GM10847 (cell line): ENCODE results near the gene MYH10.

ENCODE experiments used
- POLR2A ChIP-seq: IDR thresholded peaks from 2 replicates; pipeline ENCODE4 v1.6.1; 2011; ENCODE audit not compliant: insufficient read length; ENCODE audit errors: extremely low read depth

Gene MYH10

DNA sequence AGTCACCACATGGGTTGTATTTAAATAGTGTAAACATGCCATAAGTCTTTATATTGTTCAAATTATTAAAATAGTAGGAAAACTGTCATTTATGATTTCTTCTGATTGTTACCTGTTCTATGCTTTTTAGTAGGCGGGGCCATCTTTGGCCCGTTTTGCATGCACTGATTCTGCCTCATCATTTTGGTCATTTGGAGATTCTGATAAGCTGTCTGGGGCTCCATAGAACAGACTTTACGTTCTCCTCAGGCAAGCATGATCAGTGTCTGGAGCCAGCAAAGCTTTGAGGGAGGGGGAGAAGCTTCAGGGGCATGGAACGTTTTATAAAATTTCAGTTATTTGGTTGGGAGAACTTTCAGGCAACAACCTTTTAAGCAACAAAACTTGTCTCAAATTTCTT lies 186.0 kb downstream of the MYH10 start:
- no peak for TF ChIP-seq POLR2A

DNA sequence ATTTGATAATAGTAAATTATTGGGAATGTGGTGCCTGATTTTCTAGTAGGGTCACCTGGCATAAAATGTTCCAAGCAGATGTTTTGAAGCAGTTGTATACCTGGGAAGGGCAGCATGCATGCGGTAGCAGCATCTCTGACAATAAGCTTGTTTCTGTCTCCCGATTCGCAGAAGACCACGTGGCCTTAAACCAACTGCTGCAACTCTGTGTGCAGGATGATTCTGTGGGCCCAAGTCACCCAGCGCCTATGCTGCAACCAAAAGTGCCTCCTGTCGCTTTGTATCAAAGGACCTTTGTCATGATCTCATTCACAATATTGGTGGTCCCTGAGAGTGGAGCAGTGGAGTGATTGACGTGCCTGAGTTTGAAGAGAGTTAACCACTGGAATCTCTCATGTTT lies 186.8 kb downstream of the MYH10 start:
- no peak for TF ChIP-seq POLR2A

DNA sequence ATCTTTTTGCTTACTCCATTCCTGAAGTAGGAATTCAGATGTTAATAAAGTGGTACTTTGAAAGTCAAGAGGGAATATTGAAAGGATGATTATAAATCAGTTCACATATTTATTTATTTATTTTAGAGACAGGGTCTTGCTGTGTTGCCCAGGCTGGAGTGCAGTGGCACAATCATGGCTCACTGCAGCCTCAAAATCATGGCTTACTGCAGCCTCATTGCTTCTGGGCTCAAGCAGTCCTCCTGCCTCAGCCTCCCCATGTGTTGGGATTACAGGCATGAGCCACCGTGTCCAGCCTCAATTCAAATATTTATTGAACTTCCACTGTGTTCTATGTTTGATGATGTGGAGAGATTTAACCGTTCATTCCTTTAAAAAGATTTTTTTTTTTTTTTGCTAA lies 188.2 kb downstream of the MYH10 start:
- TF ChIP-seq POLR2A, result no peak

DNA sequence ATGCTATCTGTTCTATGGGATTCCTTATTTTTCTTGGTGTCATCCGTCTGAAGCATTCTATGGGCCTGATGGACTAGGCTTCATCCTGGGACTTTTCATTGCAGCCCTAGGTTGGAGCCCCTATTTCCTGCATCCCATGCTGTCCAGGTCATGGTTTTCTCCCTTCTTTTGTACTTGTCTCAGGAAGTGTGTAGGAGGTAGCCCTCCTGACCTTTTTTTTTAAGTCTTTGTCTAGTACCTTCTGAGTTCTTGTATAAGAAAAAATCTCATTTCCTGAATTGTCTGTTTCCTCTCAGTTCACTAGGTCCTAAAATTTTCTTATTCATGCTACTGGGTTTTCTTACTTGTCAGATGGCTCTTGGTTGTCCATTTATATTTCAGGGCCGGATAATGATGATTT lies 188.8 kb downstream of the MYH10 start:
- TF ChIP-seq POLR2A, result no peak

DNA sequence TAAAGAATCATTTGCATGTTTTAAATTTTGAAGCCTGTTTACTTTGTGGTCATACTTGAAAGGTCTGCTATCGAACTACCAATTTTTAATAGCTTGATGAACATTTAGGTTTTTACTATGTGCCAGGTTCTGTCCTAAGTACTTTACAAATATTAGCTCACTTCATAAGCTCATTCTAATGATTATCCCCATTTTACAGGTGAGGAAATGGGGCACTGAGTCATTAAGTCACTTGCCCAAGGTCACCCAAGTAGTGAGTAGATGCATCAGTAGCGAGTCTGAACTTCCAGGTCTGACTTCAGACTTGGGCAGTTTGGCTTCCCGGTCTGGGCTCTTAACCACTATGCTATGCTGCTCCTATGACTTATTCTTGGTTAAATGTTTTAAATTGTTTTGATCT lies 190.8 kb downstream of the MYH10 start:
- TF ChIP-seq POLR2A, result no peak

DNA sequence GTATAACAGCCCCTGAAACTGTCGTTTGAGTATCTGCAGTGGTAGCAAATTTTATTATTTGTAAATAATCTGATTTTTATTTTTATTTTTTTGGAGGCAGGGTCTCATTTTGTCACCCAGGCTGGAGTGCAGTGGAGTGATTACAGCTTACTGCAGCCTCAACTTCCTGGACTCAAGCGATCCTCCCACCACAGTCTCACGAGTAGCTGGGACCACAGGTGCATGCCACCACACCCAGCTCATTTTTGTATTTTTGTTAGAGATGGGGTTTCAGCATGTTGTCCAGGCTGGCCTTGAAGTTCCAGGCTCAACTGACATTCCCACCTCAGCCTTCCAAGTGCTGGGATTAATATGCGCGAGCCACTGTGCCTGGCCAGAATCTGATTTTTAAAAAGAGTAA lies 192.1 kb downstream of the MYH10 start:
- TF ChIP-seq POLR2A, result no peak

DNA sequence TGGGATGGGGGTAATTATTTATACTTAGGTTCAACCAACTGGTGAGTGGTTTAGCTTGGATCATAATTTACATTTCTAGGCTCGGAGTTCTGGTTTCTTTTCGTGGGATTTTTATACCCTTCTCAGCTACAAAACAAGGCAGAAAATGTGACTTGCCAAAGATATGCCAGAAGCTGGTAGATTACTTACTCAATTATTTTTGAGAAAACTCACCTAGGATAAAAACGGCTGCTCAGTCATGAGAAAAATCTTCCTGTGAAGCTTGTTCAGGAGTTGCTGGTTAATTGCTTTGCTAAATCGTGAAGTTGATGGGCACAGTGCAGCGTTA lies 193.7 kb downstream of the MYH10 start:
- TF ChIP-seq POLR2A, result no peak

DNA sequence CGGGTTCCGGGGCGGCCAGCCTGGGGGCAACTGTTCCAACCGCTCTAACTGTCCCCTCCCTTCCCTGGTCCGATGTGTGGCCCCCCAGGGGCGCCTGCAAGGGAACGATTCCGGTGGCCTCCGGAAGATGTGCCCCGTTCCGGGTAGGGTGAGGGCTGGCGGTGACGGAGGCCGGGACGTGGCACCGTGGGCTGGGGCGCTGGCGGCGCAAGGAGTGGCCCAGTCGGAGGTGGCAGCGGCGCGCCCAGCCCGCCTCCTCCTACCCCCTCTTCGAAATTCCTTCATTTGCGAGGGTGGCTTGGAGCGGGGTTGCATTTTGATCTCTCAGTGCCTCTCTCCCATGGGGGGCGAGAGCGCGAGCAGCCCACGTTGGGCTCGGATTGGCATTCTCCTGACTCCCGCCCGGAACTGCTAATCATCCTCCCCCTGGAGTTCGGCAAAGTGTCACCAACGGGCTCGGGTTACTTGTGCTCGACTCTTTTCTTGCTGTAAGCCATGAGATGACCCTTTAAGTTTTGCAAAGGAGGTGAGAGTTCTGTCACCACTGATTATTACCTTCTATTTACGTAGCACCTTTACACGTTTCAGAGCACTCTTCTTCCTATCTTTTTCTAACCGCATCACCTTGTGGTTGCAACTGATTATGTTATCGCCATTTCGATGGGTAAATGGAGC lies 194.2 kb downstream of the MYH10 start:
- TF ChIP-seq POLR2A, result no peak

DNA sequence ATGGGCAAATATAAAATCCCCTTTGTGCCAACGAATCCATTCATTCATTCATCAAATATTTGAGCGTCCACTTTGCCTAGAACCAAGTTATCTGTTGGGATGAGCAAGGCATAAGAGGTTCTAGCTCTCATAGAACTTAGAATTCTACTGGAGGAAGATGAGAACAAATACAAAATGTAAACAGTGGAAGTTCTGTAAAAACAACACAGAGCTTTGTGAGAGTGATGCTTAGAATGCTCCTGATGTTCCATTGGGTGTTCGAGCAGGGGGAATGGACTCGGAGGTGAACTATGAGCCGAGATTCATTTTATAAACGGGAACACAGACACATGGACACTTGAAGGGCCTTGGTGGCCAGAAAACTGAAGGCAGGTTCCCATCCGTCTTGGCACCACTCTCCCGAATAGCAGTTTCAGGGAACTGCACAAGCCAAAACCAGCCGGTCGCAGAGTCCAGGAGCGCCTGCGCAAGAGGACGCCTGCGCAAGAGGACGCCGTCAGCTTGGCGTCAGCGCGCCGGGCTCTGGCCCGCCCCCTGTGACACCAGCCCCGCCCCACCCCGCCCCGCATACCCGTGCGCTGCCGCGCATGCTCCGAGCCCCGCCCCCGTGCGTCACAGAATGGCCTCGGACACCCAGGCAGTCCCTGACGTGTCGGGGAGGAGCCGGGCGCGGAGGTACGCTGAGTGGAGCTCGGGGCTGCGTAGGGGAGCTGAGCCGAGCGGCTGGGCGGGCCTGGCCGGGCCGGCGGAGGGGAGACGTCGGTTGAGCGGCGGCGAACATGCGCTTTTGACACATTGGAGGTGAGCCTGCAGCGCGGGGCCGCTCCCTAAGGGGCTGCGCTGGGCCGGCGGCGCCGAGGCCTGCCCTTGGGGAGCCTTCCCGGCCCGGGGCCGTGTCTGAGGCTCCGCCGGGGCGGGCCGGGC lies 195.0 kb downstream of the MYH10 start, which contains the start of gene NDEL1:
TSS of gene NDEL1 (plus strand) at position 640 of the 924 bp plus-strand sequence. CDS start 8,388 bp downstream, outside the sequence.
- peak; percentile 97 for TF ChIP-seq POLR2A

DNA sequence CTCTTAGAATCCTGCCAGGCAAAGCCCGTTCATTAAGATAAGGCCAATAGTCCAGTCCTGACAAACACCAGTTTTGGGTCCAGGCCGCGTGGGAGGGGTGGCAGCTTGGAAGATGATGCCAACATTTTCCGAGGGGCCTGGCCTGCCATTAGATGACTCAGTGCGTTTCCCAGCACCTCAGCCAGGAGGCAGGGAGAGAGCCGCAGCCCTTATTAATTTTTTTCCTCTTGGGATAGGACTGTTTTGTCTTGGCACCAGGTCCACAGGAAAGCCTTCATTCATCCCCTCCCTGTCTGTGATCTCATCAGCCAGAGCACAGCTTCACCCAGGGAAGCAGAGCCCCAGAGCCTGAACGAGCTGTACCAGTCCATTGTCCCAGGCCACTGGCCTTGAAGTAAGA lies 199.6 kb downstream of the MYH10 start:
- TF ChIP-seq POLR2A, result no peak

DNA sequence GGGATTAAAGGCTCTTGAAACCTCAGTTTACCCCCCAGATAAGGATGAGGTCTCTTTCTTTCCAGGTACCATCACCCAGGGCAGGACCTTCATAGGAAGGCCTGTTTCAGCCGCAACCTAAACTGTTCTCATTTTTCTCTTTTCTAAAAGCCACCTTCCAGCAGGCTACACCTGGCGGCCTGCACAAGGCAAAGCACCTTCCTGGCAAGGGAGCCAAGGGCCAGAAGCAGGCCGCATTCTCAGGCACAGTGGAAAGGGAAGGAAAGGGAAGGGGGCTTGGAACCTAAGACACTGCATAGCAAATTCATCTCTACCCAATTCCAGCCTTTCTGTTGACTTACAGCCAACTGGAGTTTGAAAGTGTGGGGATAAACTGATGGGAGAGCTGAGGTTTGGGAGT lies 203.7 kb downstream of the MYH10 start:
- no peak for TF ChIP-seq POLR2A

DNA sequence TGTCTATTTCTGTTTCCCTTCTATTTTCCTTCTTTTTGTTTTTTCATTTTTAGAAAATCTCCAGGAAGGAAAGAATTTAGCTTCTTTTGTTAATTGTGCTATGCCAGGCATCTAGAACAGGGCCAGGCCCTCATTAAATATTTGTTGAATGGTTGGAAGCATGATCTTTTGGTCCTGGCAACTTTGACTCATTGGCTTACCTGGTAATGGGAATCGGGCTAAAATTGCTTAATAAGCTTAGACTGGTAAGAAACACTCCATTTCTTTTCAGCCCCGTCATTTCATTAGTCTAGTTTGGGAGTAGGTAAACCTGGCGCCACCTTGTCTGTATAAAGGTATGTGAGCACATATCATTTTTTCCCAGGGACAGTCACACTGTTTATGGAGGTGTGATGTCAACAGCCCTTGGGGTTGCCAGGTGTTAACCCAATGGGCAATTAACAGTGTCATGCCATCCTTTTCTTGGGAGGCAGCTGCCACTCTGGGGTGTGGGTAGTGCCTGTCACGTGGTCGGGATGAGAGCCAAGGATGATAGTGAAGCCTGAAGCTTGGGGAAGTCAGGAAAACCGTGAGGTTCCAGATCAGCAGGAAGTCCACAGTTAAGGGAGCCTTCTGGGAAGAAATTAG lies 204.3 kb downstream of the MYH10 start:
- TF ChIP-seq POLR2A, result no peak
